Spleen (tissue), 11 donors: ENCODE results near the gene FKBP4. TPM values are rescaled to one million over a fixed set of nuclear protein-coding genes. Genes with fewer than 3 reads are reported as not detected.
A peak's percentile ranks its signal among the peaks of the same experiment; 100 is the strongest.

Experiments
- DNase-seq: peaks from one replicate; pipeline ENCODE4 v3.0.0-alpha.2; 2020
- H3K27ac ChIP-seq, 8 donors: fragments of 200-600 bp; sonication (generic) in 7 of 8; 1 replicate in 4 of 8; 2 replicates in 4 of 8; pipeline versions ENCODE4 v1.5.0 to v1.8.0; 2016 to 2021; ENCODE audit warnings: inconsistent platforms in 4 of 8, mild to moderate bottlenecking in 4 of 8, moderate library complexity in 1 of 8
- H3K27me3 ChIP-seq, 7 donors: fragments of 200-600 bp; sonication (generic) in 6 of 7; replicated peaks in 1 of 7; 1 replicate in 4 of 7; 2 replicates in 3 of 7; pipeline versions ENCODE4 v1.5.0 to v1.8.0; 2016 to 2021; ENCODE audit warnings: inconsistent platforms in 3 of 7, mild to moderate bottlenecking in 1 of 7
- H3K36me3 ChIP-seq, 6 donors: fragments of 200-600 bp; sonication (generic) in 5 of 6; 1 replicate in 4 of 6; 2 replicates in 2 of 6; pipeline versions ENCODE4 v1.5.0 to v1.8.0; 2016 to 2021; ENCODE audit warnings: inconsistent platforms in 2 of 6
- H3K4me1 ChIP-seq, 6 donors: fragments of 200-600 bp; sonication (generic) in 5 of 6; 1 replicate in 3 of 6; 2 replicates in 3 of 6; pipeline versions ENCODE4 v1.5.0 to v1.8.0; 2016 to 2021; ENCODE audit warnings: inconsistent platforms in 3 of 6
- H3K4me3 ChIP-seq, 8 donors: fragments of 200-600 bp; sonication (generic) in 7 of 8; 1 replicate in 4 of 8; 2 replicates in 4 of 8; pipeline versions ENCODE4 v1.5.0 to v1.8.0; 2016 to 2021; ENCODE audit warnings: inconsistent platforms in 4 of 8, mild to moderate bottlenecking in 4 of 8, moderate library complexity in 2 of 8
- H3K9me3 ChIP-seq, 8 donors: fragments of 200-600 bp; sonication (generic) in 7 of 8; 1 replicate in 4 of 8; 2 replicates in 4 of 8; pipeline versions ENCODE4 v1.5.0 to v1.8.0; 2016 to 2021; ENCODE audit warnings: inconsistent platforms in 4 of 8
- CTCF ChIP-seq, 11 experiments: fragments of 200-600 bp in 7 of 11; fragments of 450-650 bp in 4 of 11; sonication (generic) in 4 of 11; IDR thresholded peaks in 8 of 11; conservative IDR thresholded peaks in 3 of 11; 1 replicate in 7 of 11; 2 replicates in 4 of 11; pipeline versions ENCODE4 v1.4.0 to v1.8.0; 2016 to 2021; ENCODE audit warnings: antibody characterized with exemption in 11 of 11, inconsistent platforms in 4 of 11, mild to moderate bottlenecking in 1 of 11
- POLR2A ChIP-seq, 3 donors: fragments of 450-650 bp; IDR thresholded peaks; one replicate each; pipeline ENCODE4 v1.5.1; 2017; ENCODE audit warnings: antibody characterized with exemption in 3 of 3, mild to moderate bottlenecking in 1 of 3
- POLR2AphosphoS5 ChIP-seq, 3 donors: sonication (generic); formaldehyde crosslinking; IDR thresholded peaks; one replicate each; pipeline ENCODE4 v1.5.1; 2017; ENCODE audit warnings: antibody characterized with exemption in 3 of 3
- WGBS, 5 donors: extraction: QIAGEN DNeasy Blood & Tissue Kit in 3 of 5; methylation state at CpG; one replicate each; pipeline versions ENCODE4 v1.1.5 to v1.1.7; 2013 to 2018; 5-methylcytosine and 5-hydroxymethylcytosine counted together
- intact Hi-C: fragments of 100-400 bp; cut with DNase I; formaldehyde crosslinking; loops from one replicate; pipeline ENCODE4 v1.15.0; 2023; ENCODE audit warnings: low total_unique reads
- polyA plus RNA-seq, 3 donors: library from polyadenylated mRNA; stranded (reverse); fragments of 200-250 nt; gene quantifications; one replicate each; pipeline ENCODE4 v1.2.1, GENCODE V29; 2013
- total RNA-seq, 7 donors: library from RNA; depleted of rRNA in 3 of 7; stranded (reverse); fragments of >200 nt in 3 of 7; fragmentation: NEBNext Ultra II Directional in 4 of 7; extraction: Animal tissue kit (Norgen Biotek cat#: 25700) in 4 of 7; gene quantifications; one replicate each; pipeline versions ENCODE4 v1.1.0 to v1.2.1, GENCODE V29; 2016 to 2021
- donor health status: healthy with polysubstance abuse.
- donor health status: DM: no; HTN: no; CAD: no; lungs with moderate emphysema.
- donor health status: DM: no; HTN: no; CAD: no.
- donor health status: Bipolar disorder and iron deficiency.
- donor health status: healthy.
- donor health status: DM: no; HTN: no; CAD: no.
- donor health status: DM: yes; HTN: yes; CAD: no.

Gene FKBP4
- total and polyA plus RNA-seq, 10 donors = 8.3 to 65.6 (median 25.4) TPM

- Histone ChIP-seq H3K4me1 (peaks cover 0 to 24% (median 4%) of the 10 kb centered on the region in 6 donors), H3K27me3 (no peaks in the 10 kb centered on the region), H3K9me3 (no peaks in the 10 kb centered on the region), H3K36me3 (peaks cover 4 to 66% (median 55%) of the 10 kb centered on the region in 6 donors), H3K27ac (peak overlapping the region in 4 of 8 donors; percentile 2 to 57 (median 40)), H3K4me3 (no peak overlapping the region)
- TF ChIP-seq POLR2A (IDR thresholded peaks at IDR 0.05) (no peak), POLR2AphosphoS5 (IDR thresholded peaks at IDR 0.05) (peak in 2 of 3 donors; percentile 18 to 32), CTCF (IDR thresholded peaks at IDR 0.05 in 8 of 11, conservative IDR thresholded peaks at IDR 0.05 in 3 of 11) (no peak)
- intact Hi-C loops = no loop called here
- DNase-seq = peak; percentile 66
- 61 to 77% (median 66%) methylated on average over 5 of the region's 5 CpGs for WGBS, 5 donors
These were observed 9.8 kb downstream of the FKBP4 start for GRCh38 chr12:2804393-2805142.

GRCh38 chr12:2805143-2805520, 10.4 kb downstream of the FKBP4 start:
- DNase-seq = no peak
- TF ChIP-seq POLR2AphosphoS5 (IDR thresholded peaks at IDR 0.05) = no peak
- no peak for TF ChIP-seq CTCF (IDR thresholded peaks at IDR 0.05 in 8 of 11, conservative IDR thresholded peaks at IDR 0.05 in 3 of 11)
- TF ChIP-seq POLR2A (IDR thresholded peaks at IDR 0.05) = no peak
- Histone ChIP-seq H3K36me3 (peaks cover 4 to 60% (median 50%) of the 10 kb centered on the region in 6 donors), H3K27ac (peak overlapping the region in 3 of 8 donors; percentile 8 to 57 (median 56)), H3K27me3 (no peaks in the 10 kb centered on the region), H3K4me1 (peaks cover 0 to 24% (median 4%) of the 10 kb centered on the region in 6 donors), H3K9me3 (no peaks in the 10 kb centered on the region), H3K4me3 (no peak overlapping the region)
- intact Hi-C loops = no loop called here
- WGBS, 5 donors = 69 to 82% (median 75%) methylated on average over 2 of the region's 2 CpGs

- H3K27me3 ChIP-seq = no peaks in the 10 kb centered on the region
- no peak for DNase-seq
- no peak overlapping the region for H3K27ac ChIP-seq
- H3K4me3 ChIP-seq = no peak overlapping the region
- H3K4me1 ChIP-seq = peaks cover under 1 to 29% (median 7%) of the 10 kb centered on the region in 6 donors
- no peaks in the 10 kb centered on the region for H3K9me3 ChIP-seq
- intact Hi-C loops = no loop called here
- H3K36me3 ChIP-seq = peaks cover 0 to 44% (median 34%) of the 10 kb centered on the region in 6 donors
- 81 to 92% (median 89%) methylated on average over 6 of the region's 6 CpGs for WGBS, 5 donors
- no peak for TF ChIP-seq CTCF (IDR thresholded peaks at IDR 0.05 in 8 of 11, conservative IDR thresholded peaks at IDR 0.05 in 3 of 11)
- TF ChIP-seq POLR2AphosphoS5 (IDR thresholded peaks at IDR 0.05) = no peak
- TF ChIP-seq POLR2A (IDR thresholded peaks at IDR 0.05) = no peak
These were observed 11.9 kb downstream of the FKBP4 start for GRCh38 chr12:2806700-2807099.

- Histone ChIP-seq H3K27me3 (no peaks in the 10 kb centered on the region), H3K4me3 (peak overlapping the region in 7 of 8 donors; percentile 59 to 91 (median 72)), H3K4me1 (peaks cover 16 to 40% (median 33%) of the 10 kb centered on the region in 6 donors), H3K27ac (peak overlapping the region in 7 of 8 donors; percentile 90 to 98 (median 94)), H3K9me3 (no peaks in the 10 kb centered on the region), H3K36me3 (peaks cover 0 to 26% (median 3%) of the 10 kb centered on the region in 6 donors)
- intact Hi-C loops = no loop called here
- TF ChIP-seq POLR2AphosphoS5 (IDR thresholded peaks at IDR 0.05) = no peak
- TF ChIP-seq CTCF (IDR thresholded peaks at IDR 0.05 in 8 of 11, conservative IDR thresholded peaks at IDR 0.05 in 3 of 11) = no peak
- TF ChIP-seq POLR2A (IDR thresholded peaks at IDR 0.05) = no peak
- DNase-seq = peak; percentile 31
- 83 to 88% (median 87%) methylated on average over 5 of the region's 5 CpGs for WGBS, 5 donors
These were observed 17.0 kb downstream of the FKBP4 start for GRCh38 chr12:2811801-2812200.
